ENCODE results near the gene RTN4RL2. TPM values are rescaled to one million over a fixed set of nuclear protein-coding genes. Genes with fewer than 3 reads are reported as not detected.

Gene RTN4RL2
- total RNA-seq, 1 experiment from 2014 or later, result 4.6 TPM

GRCh38 chr11:57422669-57423068, 37.7 kb upstream of the RTN4RL2 start:
- intact Hi-C loops (cut with micrococcal nuclease; ENCODE audit: unreplicated experiment), result no loop called here
- Histone ChIP-seq H3K4me2 (no peak overlapping the region), H3K27ac (no peak overlapping the region), H3K4me3 (no peak overlapping the region), H3K36me3 (ENCODE audit: low read depth) (peaks cover 45% of the 10 kb centered on the region), H4K20me1 (ENCODE audit: insufficient read depth) (no peaks in the 10 kb centered on the region), H3K27me3 (ENCODE audit: insufficient read depth, low read depth) (no peaks in the 10 kb centered on the region), H3K79me2 (ENCODE audit: low read depth) (peaks cover 55% of the 10 kb centered on the region), H3K9me2 (ENCODE audit: insufficient read depth) (no peaks in the 10 kb centered on the region), H3K9me3 (ENCODE audit: insufficient read depth, low read depth) (no peaks in the 10 kb centered on the region), H3F3A (ENCODE audit: insufficient read depth, low read depth) (peaks cover 46% of the 10 kb centered on the region), H2AFZ (no peak overlapping the region), H3K4me1 (replicated peaks; ENCODE audit: insufficient read depth) (peaks cover 33% of the 10 kb centered on the region)
- DNase-seq, result no peak
- no peak for TF ChIP-seq CTCF (conservative IDR thresholded peaks at IDR 0.05)
- TF ChIP-seq EZH2 (IDR thresholded peaks at IDR 0.05; ENCODE audit: low read depth), result no peak
- CTCF ChIA-PET, result no interaction called here
- BruUV-seq (replicated peaks), result no TSS peak
- POLR2A ChIA-PET (ENCODE audit: unreplicated experiment), result interaction anchor here (0.6 kb wide), 1 partner anchor 20 kb away, joined by 4 read pairs; no protein-coding TSS in a partner anchor

- POLR2A ChIA-PET (ENCODE audit: unreplicated experiment), result no interaction called here
- H3K36me3 ChIP-seq (ENCODE audit: low read depth), result peaks cover 37% of the 10 kb centered on the region
- no peaks in the 10 kb centered on the region for H3K27me3 ChIP-seq (ENCODE audit: insufficient read depth, low read depth)
- no TSS peak for BruUV-seq (replicated peaks)
- H3F3A ChIP-seq (ENCODE audit: insufficient read depth, low read depth), result peaks cover 53% of the 10 kb centered on the region
- no peaks in the 10 kb centered on the region for H3K9me2 ChIP-seq (ENCODE audit: insufficient read depth)
- H3K79me2 ChIP-seq (ENCODE audit: low read depth), result peaks cover 55% of the 10 kb centered on the region
- 0 out of 2 replicates have a peak overlapping the region, but pooled peaks have one; percentile 18 for H3K27ac ChIP-seq
- CTCF ChIA-PET, result interaction anchor here (0.5 kb wide), 2 partner anchors 24 to 126 kb away, joined by 5 to 7 read pairs; no protein-coding TSS in a partner anchor
- peaks cover 43% of the 10 kb centered on the region for H3K4me1 ChIP-seq (replicated peaks; ENCODE audit: insufficient read depth)
- peak overlapping the region; percentile 96 for H3K4me2 ChIP-seq
- H2AFZ ChIP-seq, result no peak overlapping the region
- no peak for DNase-seq
- H4K20me1 ChIP-seq (ENCODE audit: insufficient read depth), result no peaks in the 10 kb centered on the region
- peak overlapping the region; percentile 73; the same call in 1 of the 2 replicates for H3K4me3 ChIP-seq
- TF ChIP-seq EZH2 (IDR thresholded peaks at IDR 0.05; ENCODE audit: low read depth), result no peak
- no peak for TF ChIP-seq CTCF (conservative IDR thresholded peaks at IDR 0.05)
- intact Hi-C loops (cut with micrococcal nuclease; ENCODE audit: unreplicated experiment), result no loop called here
- H3K9me3 ChIP-seq (ENCODE audit: insufficient read depth, low read depth), result no peaks in the 10 kb centered on the region
These were observed 36.1 kb upstream of the RTN4RL2 start for GRCh38 chr11:57424137-57424791.

GRCh38 chr11:57424792-57425564, 35.4 kb upstream of the RTN4RL2 start:
- POLR2A ChIA-PET (ENCODE audit: unreplicated experiment), result no interaction called here

More at GRCh38 chr11:57424792-57425564, 35.4 kb upstream of the RTN4RL2 start:
- H3K9me2 ChIP-seq (ENCODE audit: insufficient read depth), result no peaks in the 10 kb centered on the region
- H3K4me3 ChIP-seq, result peak overlapping the region; percentile 73; the same call in 1 of the 2 replicates
- H3K4me2 ChIP-seq, result peak overlapping the region; percentile 96
- TF ChIP-seq CTCF (conservative IDR thresholded peaks at IDR 0.05), result no peak
- no peak for TF ChIP-seq EZH2 (IDR thresholded peaks at IDR 0.05; ENCODE audit: low read depth)
- peak in 1 of 2 experiments; percentile 73 for DNase-seq
- intact Hi-C loops (cut with micrococcal nuclease; ENCODE audit: unreplicated experiment), result loop anchor here (5.0 kb wide), 1 partner anchor 67 kb away; no protein-coding TSS in a partner anchor
- H3K9me3 ChIP-seq (ENCODE audit: insufficient read depth, low read depth), result no peaks in the 10 kb centered on the region
- H3F3A ChIP-seq (ENCODE audit: insufficient read depth, low read depth), result peaks cover 47% of the 10 kb centered on the region
- H3K79me2 ChIP-seq (ENCODE audit: low read depth), result peaks cover 55% of the 10 kb centered on the region
- H2AFZ ChIP-seq, result no peak overlapping the region
- no peaks in the 10 kb centered on the region for H4K20me1 ChIP-seq (ENCODE audit: insufficient read depth)
- H3K36me3 ChIP-seq (ENCODE audit: low read depth), result peaks cover 35% of the 10 kb centered on the region
- CTCF ChIA-PET, result no interaction called here
- no peaks in the 10 kb centered on the region for H3K27me3 ChIP-seq (ENCODE audit: insufficient read depth, low read depth)
- H3K27ac ChIP-seq, result peak overlapping the region; percentile 91
- no TSS peak for BruUV-seq (replicated peaks)
- H3K4me1 ChIP-seq (replicated peaks; ENCODE audit: insufficient read depth), result peaks cover 43% of the 10 kb centered on the region

All from PC-9 (cell line).